ENCODE measurements around the gene STEAP1B.
"Not testable (repeated sequence)": the region's sequence is repeated elsewhere in the genome, so short reads cannot be mapped to it uniquely, and the experiment has no call there.

The STEAP1B gene

DNA sequence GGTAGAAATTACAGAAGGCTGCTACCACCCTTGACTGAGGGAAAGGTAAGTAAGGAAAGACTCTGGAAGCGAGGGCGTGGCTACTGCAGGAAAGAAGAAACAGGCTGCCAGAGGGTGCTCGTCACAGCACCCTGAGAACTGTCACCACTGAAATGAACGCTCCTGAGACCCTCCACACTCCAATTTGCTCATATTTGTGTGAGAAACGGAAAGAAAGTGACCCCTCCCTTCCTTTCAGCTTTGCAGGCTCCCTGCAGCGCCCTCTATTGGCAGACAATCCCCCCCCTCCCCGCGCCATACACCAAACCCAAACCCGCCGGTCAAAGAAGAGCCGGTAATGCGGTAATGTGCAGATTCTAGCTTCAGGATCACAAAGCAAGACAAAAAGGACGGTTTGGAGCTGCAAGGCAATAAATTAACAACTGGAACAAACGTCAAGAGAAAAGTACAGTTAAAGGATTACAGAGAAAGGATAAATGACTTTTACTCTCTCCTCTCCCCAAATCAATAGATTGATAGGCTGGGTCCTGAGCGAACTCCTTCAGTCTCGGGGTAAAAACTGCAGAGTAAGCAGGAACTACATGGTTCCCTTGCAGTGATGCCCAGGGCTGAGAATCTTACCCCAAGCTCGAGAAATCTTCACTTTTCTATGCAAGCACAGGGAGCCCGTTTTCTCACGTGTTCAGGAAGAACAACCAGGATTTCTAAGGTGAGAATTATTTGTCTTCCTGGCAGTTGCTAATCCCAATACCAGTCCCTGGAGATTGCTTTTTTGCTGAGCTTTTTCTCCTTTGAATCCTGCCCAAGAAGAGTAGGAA lies 47.6 kb downstream of the STEAP1B start:
- no peak for DNase-seq

DNA sequence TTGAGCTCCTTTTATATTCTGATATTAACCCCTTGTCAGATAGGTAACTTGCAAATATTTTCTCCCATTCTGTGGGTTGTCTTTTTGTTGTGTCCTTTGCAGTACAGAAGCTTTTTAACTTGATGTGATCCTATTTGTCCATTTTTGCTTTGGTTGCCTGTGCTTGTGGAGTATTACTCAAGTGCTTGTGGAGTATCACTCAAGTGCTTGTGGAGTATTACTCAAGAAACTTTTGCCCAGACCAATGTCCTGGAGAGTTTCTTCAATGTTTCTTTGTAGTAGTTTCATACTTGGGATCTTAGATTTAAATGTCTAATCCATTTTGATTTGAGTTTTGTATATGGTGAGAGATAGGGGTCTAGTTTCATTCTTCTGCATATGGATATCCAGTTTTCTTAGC lies 50.0 kb downstream of the STEAP1B start:
- not testable (repeated sequence) for DNase-seq

GRCh38 chr7:22447762-22448161 lies 52.2 kb downstream of the STEAP1B start:
- DNase-seq = peak; percentile 95 to 97

DNA sequence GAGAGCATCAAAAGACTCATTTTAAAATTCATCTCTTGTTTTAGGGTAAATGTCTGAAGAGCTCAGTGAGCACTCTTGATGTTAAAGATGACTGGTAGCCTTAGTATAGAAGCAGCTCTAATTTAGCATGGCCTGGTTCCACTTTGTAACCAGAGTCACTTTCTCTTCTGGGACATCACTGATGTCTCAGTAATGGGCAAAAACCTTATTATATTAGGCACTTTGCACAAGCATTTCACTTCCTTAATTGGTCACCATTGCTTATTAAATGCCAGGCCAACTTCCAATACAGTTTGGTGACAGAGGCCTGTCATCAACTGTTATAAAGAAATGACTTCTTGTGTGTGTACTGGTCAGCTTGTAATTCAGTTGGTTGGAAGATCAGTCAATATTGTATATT lies 53.0 kb downstream of the STEAP1B start:
- no peak for DNase-seq

DNA sequence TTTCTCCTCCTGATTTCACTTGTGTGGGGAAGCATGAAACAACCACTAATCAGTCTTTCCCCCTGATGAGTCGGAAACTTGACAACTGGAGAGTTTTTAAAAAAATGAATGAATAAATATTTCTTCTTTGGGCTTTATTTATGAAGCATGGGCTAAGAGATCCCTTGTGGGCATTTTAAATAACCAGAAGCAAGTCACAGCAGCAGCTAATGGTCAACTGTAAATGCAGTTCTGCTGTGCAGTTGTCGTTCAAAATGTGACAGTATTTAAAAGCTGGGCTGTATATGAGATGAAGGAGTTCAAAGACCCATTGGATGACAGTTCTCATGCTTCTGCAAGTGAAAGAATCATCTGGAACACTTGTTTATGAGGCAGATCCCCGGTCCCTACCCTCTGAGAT lies 54.1 kb downstream of the STEAP1B start:
- no peak for DNase-seq

- DNase-seq = peak; percentile 99
These were observed 54.7 kb downstream of the STEAP1B start for GRCh38 chr7:22445140-22445743.

DNA sequence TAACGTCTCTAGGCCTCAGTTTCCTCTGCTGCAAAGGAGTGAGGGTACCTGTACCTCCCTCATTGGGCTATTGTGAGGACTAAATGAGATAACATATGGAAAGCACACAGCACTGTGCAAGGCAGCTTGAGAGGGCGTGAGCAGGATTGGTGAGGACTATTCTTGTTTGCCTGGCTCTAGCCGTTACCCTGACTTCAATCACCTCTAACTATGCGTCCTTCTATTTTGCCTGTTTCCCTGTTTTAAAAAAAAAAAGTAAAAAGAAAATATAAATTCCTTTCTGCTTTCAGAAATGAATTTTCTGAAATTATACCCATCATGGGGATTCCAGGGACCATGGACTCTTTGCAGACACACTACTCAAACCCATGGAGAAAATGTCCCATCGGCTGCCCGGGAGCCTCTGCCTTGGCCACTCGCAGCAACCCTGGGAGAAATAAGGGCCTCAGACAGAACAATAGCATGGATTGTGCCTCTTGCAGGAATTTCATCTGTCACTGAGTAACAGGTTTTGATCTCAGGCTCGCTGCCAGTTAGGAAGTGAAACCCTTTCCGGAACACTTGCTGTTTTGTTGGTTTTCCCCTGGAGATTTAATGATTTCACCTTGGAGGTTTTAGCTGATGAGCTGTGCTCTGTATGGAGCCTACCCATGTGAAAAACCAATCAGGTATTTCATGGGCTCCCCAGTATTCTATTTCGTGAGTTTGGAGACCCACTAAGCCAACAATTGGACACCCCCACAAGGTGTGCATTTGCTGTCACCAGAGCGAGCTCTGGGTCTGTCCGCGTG lies 55.6 kb downstream of the STEAP1B start:
- peak; percentile 38 to 56 for DNase-seq

DNA sequence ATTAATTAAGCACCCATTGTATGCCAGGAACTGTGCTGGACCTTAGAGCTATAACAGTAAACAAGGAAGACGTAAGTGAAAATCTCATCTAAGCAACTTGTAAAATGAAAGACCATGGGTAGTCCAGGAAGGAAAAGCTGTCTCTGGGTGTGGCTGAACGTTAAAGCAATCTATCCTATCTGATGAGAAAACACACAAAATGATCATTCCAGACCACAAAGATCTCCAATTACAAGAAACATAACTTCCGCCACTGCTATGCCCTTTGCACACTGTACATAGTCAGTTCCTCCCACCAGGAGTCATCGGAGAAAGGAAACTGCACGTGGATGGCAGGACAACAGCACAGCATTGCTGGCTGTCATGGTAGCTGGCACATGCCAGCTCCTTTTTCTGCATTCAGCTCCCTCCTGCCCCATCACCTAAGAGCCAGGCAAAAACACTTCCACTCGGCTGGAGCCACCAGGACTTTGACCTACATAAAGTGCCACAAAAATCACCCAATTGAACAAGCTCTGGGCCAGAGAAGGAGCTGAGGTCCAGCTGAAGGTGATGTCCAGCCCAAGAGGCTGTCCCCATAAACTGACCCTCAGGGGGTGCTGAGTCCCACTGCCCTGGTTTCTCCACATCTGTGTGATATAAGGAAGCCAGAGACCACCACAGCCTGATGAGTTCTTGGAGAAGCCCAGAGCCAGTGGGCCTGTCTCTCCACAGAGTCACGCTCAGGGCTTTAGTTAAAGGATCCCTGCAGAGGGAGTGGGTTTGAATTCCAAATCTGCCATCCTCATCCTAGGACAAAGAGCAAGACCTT lies 56.4 kb downstream of the STEAP1B start:
- no peak for DNase-seq

GRCh38 chr7:22442882-22443369 lies 57.1 kb downstream of the STEAP1B start:
- no peak for DNase-seq

GRCh38 chr7:22442187-22442881 lies 57.7 kb downstream of the STEAP1B start:
- peak; percentile 35 to 55 for DNase-seq

GRCh38 chr7:22441157-22441556 lies 58.8 kb downstream of the STEAP1B start:
- DNase-seq = no peak

GRCh38 chr7:22438994-22439393 lies 61.0 kb downstream of the STEAP1B start:
- DNase-seq = no peak

GRCh38 chr7:22436552-22436951 lies 63.4 kb downstream of the STEAP1B start:
- DNase-seq = not testable (repeated sequence)

- DNase-seq = no peak
These were observed 64.3 kb downstream of the STEAP1B start for GRCh38 chr7:22435720-22436119.

DNA sequence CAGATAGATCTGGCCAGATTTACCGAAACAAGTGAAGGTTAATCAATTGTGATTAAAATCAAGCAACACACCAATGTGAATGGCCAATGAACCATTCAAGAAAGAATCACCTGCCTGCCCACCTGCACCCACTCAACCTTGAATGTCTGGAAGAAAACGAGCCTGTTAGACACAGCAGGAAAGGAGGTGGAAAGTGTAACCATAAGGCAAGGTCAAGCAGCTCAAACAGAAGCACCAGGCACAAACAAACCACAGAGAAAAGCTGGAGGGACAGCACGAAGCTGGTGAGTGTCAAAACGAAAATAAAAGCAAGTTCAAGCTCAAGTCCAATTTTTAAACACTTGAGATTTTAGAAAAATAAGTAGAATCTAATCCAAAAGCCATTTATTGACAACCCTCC lies 64.9 kb downstream of the STEAP1B start:
- DNase-seq = no peak

- peak; percentile 79 to 85 for DNase-seq
These were observed 66.1 kb downstream of the STEAP1B start for GRCh38 chr7:22433710-22434460.

- DNase-seq = not testable (repeated sequence)
These were observed 66.8 kb downstream of the STEAP1B start for GRCh38 chr7:22433165-22433700.

DNA sequence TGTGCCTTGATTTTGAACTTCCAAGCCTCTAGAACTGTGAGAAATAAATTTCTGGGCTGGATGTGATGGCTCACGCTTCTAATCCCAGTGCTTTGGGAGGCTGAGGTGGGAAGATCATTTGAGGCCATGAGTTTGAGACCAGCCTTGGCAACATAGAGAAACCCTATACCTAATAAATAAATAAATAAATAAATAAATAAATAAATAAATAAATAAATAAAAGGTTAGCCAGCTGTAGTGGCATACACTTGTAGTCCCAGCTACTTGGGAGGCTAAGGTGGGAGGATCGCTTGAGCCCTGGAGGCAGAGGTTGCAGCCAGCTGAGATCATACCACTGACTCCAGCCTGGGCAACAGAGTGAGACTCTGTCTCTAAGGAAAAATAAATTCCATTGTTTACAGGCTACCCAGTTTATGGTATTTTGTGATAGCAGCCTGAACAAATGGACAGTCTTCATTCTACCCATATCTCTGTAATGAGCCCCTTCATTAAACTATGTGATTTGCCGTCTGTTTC lies 67.7 kb downstream of the STEAP1B start:
- DNase-seq = no peak

DNA sequence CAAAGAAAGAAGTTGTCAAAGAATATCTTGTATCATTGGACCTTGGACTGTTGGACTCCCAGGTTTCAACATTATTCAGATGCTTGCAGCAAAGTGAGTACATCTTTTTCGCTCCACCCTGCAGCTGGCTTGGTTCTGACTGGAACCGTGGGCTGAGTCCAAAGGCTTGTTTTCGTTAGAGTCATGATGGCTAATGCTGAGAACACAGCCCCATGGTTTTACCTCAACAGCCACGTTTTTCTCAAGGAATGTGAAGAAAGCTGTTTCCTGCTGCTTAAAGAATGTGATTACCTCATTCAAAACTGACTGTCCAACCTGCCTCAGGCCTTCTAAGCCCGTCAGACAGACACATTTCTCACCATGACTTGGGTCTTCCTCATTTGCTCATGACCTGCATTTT lies 69.5 kb downstream of the STEAP1B start:
- DNase-seq = no peak

DNA sequence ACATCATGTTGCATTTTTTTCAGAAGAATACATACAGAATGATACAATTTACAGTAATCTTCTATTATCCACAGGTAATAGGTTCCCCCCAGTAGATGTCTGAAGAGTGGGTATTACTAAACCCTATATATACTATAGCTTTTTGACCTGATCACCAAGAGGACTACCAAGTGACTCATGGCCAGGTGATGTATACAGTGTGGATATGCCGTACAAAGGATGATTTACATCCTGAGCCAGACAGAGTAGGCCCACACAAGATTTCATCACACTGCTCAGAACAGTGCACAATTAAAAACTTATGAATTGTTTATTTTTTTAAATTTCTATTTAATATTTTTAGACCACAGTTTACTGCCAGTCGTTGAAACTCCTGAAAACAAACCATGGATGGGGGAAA lies 70.6 kb downstream of the STEAP1B start:
- DNase-seq = no peak

DNA sequence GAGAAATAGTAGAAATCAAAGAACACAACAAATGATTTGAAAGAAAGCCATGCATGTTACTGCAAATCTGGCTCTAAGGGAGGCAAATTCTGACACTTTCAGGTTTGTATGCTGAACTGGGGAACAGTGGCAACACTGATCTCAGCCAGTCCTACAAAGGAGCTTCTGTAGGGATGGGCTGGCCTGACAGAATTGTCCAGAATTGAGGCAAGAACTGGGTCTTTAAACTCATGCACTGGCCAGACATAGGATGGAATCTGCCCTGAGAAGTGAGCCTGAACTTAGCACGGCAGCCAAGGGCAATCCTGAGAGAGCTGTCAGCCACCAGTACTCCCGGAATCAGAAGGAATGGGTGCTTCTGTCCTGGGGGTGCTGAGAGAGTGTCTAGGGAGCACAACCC lies 72.1 kb downstream of the STEAP1B start:
- DNase-seq = no peak

All from SHP77 (cell line).